NB4 (cell line): Measurements from ENCODE around the gene HOXA5.

Experiments used
- DNase-seq: peaks from one replicate; pipeline ENCODE4 v3.0.0; 2010; ENCODE audit warnings: low read depth
- H3K4me3 ChIP-seq: one replicate; pipeline ENCODE4 v1.5.1; 2011; ENCODE audit warnings: mild to moderate bottlenecking, low read depth, low read length, moderate library complexity
- MYC ChIP-seq: IDR thresholded peaks from 2 replicates; pipeline ENCODE4 v1.6.1; 2011; ENCODE audit warnings: low read depth, low read length
- POLR2A ChIP-seq: IDR thresholded peaks from 2 replicates; pipeline ENCODE4 v1.6.1; 2011; ENCODE audit warnings: mild to moderate bottlenecking; ENCODE audit not compliant: insufficient read length; ENCODE audit errors: extremely low read depth
- TF ChIP-seq, protein P1 (sequence below): IDR thresholded peaks from one replicate; pipeline ENCODE4 v1.5.1; 2012; ENCODE audit warnings: low read depth, low read length
- TF ChIP-seq, protein P2 (sequence below): IDR thresholded peaks from 2 replicates; pipeline ENCODE4 v1.6.1; 2011; ENCODE audit warnings: low read depth, low read length

HOXA5 gene

DNA sequence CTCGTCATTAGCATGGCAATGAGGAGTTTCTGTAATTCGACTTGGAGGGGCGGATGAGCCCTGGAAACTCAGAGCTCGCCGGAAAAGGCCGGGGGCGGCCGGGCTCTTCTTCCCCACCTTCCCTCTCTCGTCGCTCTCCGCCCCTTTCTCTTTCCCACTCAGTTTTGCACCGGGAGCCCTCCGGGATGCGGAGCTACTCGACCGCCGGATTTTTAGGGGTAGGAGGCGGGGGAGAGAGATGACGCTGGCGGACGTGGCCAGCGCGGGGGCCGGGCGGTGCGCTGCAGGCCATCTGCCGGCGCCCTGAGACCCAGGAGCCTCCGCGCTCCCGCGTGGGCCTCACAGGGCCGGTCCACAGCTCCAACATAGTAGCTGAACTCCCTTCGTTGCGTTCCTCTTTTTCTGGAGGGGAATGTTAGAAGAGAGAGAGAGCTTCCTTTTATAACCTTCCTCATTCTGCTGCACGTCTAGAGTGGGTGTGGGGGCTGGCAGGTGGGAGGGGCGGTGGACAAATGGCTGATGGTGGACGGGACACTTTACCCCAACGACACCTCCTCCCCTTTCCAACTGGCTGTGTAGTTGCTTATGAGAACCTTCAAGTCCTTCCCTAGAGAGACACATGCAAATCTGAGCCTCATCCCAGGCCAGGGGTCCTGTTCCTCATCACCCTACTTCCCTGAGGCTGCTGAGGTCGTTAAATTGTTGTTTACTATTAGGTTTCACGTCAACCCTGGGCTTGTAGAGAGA is 46.5 kb downstream of the HOXA5 start:
- peak overlapping the region; percentile 82 for H3K4me3 ChIP-seq
- TF ChIP-seq MYC (peak; percentile 30; the same call in 1 of the 2 replicates), POLR2A (peak; percentile 29)
- TF ChIP-seq, protein P1, sequence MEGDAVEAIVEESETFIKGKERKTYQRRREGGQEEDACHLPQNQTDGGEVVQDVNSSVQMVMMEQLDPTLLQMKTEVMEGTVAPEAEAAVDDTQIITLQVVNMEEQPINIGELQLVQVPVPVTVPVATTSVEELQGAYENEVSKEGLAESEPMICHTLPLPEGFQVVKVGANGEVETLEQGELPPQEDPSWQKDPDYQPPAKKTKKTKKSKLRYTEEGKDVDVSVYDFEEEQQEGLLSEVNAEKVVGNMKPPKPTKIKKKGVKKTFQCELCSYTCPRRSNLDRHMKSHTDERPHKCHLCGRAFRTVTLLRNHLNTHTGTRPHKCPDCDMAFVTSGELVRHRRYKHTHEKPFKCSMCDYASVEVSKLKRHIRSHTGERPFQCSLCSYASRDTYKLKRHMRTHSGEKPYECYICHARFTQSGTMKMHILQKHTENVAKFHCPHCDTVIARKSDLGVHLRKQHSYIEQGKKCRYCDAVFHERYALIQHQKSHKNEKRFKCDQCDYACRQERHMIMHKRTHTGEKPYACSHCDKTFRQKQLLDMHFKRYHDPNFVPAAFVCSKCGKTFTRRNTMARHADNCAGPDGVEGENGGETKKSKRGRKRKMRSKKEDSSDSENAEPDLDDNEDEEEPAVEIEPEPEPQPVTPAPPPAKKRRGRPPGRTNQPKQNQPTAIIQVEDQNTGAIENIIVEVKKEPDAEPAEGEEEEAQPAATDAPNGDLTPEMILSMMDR: no peak
- TF ChIP-seq, protein P2, sequence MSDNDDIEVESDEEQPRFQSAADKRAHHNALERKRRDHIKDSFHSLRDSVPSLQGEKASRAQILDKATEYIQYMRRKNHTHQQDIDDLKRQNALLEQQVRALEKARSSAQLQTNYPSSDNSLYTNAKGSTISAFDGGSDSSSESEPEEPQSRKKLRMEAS: peak; percentile 53
- peak; percentile 70 for DNase-seq

DNA sequence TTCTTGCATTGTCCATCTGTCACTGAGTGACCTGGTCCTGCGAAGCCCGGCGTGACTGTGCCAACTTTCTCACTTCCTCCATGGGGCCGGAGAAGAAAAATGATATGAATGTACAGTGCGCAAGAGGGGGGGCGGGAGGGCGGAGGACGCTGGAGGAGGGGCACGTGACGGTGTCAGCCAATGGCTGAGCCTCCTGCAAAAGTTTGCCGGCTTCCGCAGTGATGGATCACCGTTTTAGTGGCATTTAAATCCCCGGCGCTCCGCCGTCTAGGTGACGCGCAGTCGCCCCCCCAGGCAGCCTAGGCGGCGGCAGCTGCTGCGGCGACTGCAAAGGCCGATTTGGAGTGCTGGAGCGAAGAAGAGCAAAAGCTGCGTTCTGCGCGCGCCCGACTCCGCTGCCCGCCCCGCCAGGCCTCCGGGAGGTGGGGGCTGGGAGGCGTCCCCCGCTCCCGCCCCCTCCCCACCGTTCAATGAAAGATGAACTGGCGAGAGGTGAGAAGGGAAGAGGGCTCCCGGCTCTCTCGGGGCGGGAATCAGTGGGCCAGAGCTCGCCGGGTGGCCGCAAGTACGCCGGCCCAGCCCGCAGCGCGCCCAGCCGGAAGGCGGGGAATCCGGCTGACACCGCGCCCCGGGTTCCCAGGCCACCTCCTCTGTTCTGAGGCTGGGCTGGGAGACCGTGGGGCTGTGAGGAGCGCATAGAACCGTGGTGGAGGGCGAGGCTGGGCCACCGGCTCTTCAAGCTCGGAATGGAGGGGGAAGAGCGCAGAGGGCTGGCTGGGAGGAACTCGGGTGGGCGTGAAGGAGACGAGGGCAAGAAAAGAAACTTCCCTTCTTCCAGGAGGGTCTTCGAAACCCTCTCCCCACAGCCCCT is 47.3 kb downstream of the HOXA5 start, which contains the start of gene HOXA1:
Gene HOXA1 (minus strand): TSS at position 104 of the 871 bp plus-strand sequence. CDS start 88 bp downstream, at position 16.
- H3K4me3 ChIP-seq: peak within 1 kb of the TSS; percentile 82
- TF ChIP-seq POLR2A: peak; percentile 35
- TF ChIP-seq MYC: peak; percentile 58
- TF ChIP-seq, protein P1: no peak
- TF ChIP-seq, protein P2: peak; percentile 90
- peak; percentile 98 for DNase-seq

DNA sequence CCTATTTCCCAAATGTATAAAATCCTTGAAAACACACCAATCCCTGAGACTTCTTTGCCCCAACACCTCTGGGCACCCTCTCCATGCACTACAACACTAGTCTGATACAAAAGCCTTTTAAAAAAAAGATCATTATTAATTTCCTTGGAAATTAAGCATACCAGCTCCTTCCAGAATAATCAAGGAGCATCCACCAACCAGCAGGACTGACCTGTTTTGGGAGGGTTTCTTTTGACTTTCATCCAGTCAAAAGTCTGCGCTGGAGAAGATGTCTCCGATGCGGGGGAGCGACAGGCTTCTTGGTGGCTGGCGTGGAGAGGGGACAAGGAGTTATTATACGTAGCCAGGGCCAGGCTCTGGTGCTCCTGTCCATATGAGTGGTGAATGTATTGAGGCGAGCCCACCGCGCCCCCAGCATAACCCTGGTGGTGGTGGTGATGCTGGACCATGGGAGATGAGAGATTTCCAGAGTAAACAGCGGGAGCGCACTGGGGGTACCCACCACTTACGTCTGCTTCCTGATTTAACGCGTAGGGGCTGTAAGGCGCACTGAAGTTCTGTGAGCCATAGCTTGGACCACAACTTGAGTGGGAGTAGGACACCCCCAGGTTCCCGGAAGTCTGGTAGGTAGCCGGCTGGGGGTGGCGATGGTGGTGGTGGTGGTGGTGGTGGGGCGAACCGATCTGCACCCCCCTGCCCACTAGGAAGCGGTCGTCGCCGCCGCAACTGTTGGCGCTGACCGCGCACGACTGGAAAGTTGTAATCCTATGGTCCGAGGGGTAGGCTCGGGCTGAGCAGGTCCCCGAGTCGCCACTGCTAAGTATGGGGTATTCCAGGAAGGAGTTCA is 48.2 kb downstream of the HOXA5 start:
- H3K4me3 ChIP-seq: peak overlapping the region; percentile 82
- TF ChIP-seq, protein P1: no peak
- TF ChIP-seq MYC (no peak), POLR2A (no peak)
- TF ChIP-seq, protein P2: no peak
- DNase-seq: peak; percentile 77

DNA sequence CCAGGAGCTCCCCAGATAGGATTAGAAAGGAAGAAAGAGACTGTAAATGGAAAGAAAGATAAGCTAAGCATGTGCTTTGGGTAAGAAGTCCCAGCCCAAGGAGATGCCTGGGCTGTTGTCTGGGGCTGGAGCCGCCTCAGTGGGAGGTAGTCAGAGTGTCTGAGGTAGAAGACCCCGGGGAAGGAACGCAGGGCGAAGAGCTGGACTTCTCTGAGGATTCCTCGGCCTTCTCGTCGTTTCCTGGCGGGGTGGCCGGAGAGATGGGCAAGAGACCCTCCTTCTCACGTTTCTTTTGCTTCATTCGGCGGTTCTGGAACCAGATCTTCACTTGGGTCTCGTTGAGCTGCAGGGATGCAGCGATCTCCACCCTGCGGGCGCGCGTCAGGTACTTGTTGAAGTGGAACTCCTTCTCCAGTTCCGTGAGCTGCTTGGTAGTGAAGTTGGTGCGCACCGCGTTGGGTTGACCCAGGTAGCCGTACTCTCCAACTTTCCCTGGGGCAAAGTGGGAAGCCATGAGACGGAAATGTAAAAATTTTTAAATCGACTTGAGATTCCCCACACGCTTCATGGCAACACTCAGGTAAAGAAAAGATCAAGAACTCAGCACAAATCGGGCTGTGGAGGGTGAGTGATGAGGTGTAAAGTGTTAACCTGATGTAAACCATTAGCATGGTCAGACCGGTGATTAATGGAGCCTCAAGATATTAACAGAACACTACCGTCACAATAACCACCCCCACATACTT is 49.0 kb downstream of the HOXA5 start:
- TF ChIP-seq POLR2A (no peak), MYC (no peak)
- TF ChIP-seq, protein P1: no peak
- TF ChIP-seq, protein P2: no peak
- no peak for DNase-seq
- peak overlapping the region; percentile 82 for H3K4me3 ChIP-seq
